ENCODE data around the gene PDE4A.

The PDE4A gene

GRCh38 chr19:10474962-10475451 lies 54.7 kb downstream of the PDE4A start:
- Histone ChIP-seq H3K4me3 (ENCODE audit: low read length) (no peak overlapping the region), H3K9ac (ENCODE audit: low read depth, low read length) (no peak overlapping the region)

GRCh38 chr19:10478476-10478875 lies 58.1 kb downstream of the PDE4A start:
- H3K4me1 ChIP-seq (ENCODE audit: insufficient read depth, low read length): no peaks in the 10 kb centered on the region
- no peaks in the 10 kb centered on the region for H3K36me3 ChIP-seq (ENCODE audit: insufficient read depth, low read depth, low read length)
- peaks cover 16% of the 10 kb centered on the region for H3K27me3 ChIP-seq (ENCODE audit: insufficient read depth, low read length)
- H3K27ac ChIP-seq (ENCODE audit: low read length): no peak overlapping the region
- H3K4me3 ChIP-seq (ENCODE audit: low read length): no peak overlapping the region
- H3K9me3 ChIP-seq (ENCODE audit: insufficient read depth, low read depth, low read length): no peaks in the 10 kb centered on the region
- H3K9ac ChIP-seq (ENCODE audit: low read depth, low read length): no peak overlapping the region

More at GRCh38 chr19:10474962-10475451, 54.7 kb downstream of the PDE4A start:
- Histone ChIP-seq H3K27ac (ENCODE audit: low read length) (no peak overlapping the region), H3K27me3 (ENCODE audit: insufficient read depth, low read length) (peaks cover 14% of the 10 kb centered on the region), H3K9me3 (ENCODE audit: insufficient read depth, low read depth, low read length) (no peaks in the 10 kb centered on the region), H3K36me3 (ENCODE audit: insufficient read depth, low read depth, low read length) (no peaks in the 10 kb centered on the region), H3K4me1 (ENCODE audit: insufficient read depth, low read length) (no peaks in the 10 kb centered on the region)

DNA sequence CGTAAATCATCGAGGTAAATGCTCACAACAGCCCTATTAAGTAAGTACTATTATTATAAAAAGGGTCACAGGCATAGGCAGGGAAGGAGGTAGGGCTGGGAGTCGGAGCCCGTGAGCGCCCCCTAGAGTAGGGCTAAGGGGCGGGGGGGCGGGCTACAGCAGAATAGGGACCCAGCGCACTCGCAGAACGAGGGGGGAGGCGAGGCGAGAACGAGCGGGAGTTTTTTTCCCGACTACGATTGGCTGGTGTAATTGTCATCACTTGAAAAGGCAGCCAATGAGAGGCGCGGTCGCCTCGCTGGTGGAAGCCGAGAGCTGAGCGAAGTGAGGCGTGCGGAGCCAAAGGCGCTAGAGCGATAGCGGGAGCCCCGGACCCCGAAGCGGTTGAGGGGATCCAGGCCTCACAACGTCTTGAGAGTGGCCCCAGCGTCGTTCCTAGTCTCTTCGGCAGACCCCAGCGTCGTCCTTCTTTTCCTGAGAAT lies 58.6 kb downstream of the PDE4A start:
- no peak overlapping the region for H3K27ac ChIP-seq (ENCODE audit: low read length)
- H3K4me3 ChIP-seq (ENCODE audit: low read length): no peak overlapping the region

GRCh38 chr19:10486551-10486950 lies 66.2 kb downstream of the PDE4A start:
- Histone ChIP-seq H3K27ac (ENCODE audit: low read length) (no peak overlapping the region), H3K4me1 (ENCODE audit: insufficient read depth, low read length) (no peaks in the 10 kb centered on the region), H3K9ac (ENCODE audit: low read depth, low read length) (no peak overlapping the region), H3K27me3 (ENCODE audit: insufficient read depth, low read length) (no peaks in the 10 kb centered on the region), H3K4me3 (ENCODE audit: low read length) (no peak overlapping the region), H3K36me3 (ENCODE audit: insufficient read depth, low read depth, low read length) (peaks cover 60% of the 10 kb centered on the region), H3K9me3 (ENCODE audit: insufficient read depth, low read depth, low read length) (no peaks in the 10 kb centered on the region)

More for the DNA sequence above, 58.6 kb downstream of the PDE4A start:
- peaks cover 16% of the 10 kb centered on the region for H3K27me3 ChIP-seq (ENCODE audit: insufficient read depth, low read length)
- H3K36me3 ChIP-seq (ENCODE audit: insufficient read depth, low read depth, low read length): no peaks in the 10 kb centered on the region
- no peak overlapping the region for H3K9ac ChIP-seq (ENCODE audit: low read depth, low read length)
- no peaks in the 10 kb centered on the region for H3K4me1 ChIP-seq (ENCODE audit: insufficient read depth, low read length)
- no peaks in the 10 kb centered on the region for H3K9me3 ChIP-seq (ENCODE audit: insufficient read depth, low read depth, low read length)

GRCh38 chr19:10491472-10492047 lies 71.2 kb downstream of the PDE4A start:
- no peak overlapping the region for H3K4me3 ChIP-seq (ENCODE audit: low read length)
- H3K9ac ChIP-seq (ENCODE audit: low read depth, low read length): no peak overlapping the region
- no peaks in the 10 kb centered on the region for H3K4me1 ChIP-seq (ENCODE audit: insufficient read depth, low read length)
- peaks cover 73% of the 10 kb centered on the region for H3K36me3 ChIP-seq (ENCODE audit: insufficient read depth, low read depth, low read length)
- H3K27me3 ChIP-seq (ENCODE audit: insufficient read depth, low read length): no peaks in the 10 kb centered on the region
- H3K9me3 ChIP-seq (ENCODE audit: insufficient read depth, low read depth, low read length): no peaks in the 10 kb centered on the region
- no peak overlapping the region for H3K27ac ChIP-seq (ENCODE audit: low read length)

- Histone ChIP-seq H3K27me3 (ENCODE audit: insufficient read depth, low read length) (no peaks in the 10 kb centered on the region), H3K9ac (ENCODE audit: low read depth, low read length) (no peak overlapping the region), H3K27ac (ENCODE audit: low read length) (no peak overlapping the region), H3K36me3 (ENCODE audit: insufficient read depth, low read depth, low read length) (peaks cover 55% of the 10 kb centered on the region), H3K9me3 (ENCODE audit: insufficient read depth, low read depth, low read length) (no peaks in the 10 kb centered on the region), H3K4me1 (ENCODE audit: insufficient read depth, low read length) (peaks cover 15% of the 10 kb centered on the region; the same call in 1 of the 2 replicates), H3K4me3 (ENCODE audit: low read length) (no peak overlapping the region)
These were observed 77.0 kb downstream of the PDE4A start for GRCh38 chr19:10497371-10497770.

DNA sequence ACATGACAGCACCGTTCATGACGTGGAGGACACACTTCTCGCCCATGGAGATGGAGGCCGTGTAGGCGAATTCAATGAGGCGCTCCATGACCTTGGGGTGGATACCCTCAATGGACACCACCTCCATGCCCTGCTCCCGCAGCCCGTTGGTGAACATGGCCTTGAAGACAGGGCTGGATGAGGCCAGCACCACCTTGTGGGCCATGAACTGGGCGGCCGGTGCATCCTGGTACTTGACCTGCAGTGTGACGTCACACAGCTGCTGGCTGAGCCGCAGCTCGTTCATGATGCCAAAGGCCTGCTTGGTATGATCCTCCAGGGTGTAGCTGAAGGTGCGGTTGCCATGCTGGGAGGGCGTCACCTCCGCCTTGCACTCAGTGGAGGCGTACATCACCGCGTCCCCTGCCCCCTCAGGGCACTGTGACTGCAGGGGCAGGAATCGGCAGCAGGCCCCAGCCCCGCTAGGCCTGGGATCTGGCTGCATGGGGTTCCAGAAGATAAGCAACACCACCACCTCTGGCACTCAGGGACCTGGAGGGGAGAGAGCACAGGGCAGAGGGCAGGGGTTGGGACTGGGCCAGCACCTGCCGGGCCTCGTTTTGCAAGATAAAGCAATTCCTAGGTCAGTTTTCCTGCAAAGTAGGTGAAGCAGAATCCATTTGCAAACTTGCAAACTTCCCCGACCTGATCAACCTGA lies 79.4 kb downstream of the PDE4A start:
- Histone ChIP-seq H3K9me3 (ENCODE audit: insufficient read depth, low read depth, low read length) (no peaks in the 10 kb centered on the region), H3K4me3 (ENCODE audit: low read length) (peak overlapping the region; percentile 50; the same call in 1 of the 2 replicates), H3K27ac (ENCODE audit: low read length) (peak overlapping the region; percentile 72), H3K36me3 (ENCODE audit: insufficient read depth, low read depth, low read length) (peaks cover 45% of the 10 kb centered on the region), H3K9ac (ENCODE audit: low read depth, low read length) (peak overlapping the region; percentile 36; the same call in 1 of the 2 replicates), H3K27me3 (ENCODE audit: insufficient read depth, low read length) (no peaks in the 10 kb centered on the region), H3K4me1 (ENCODE audit: insufficient read depth, low read length) (peaks cover 15% of the 10 kb centered on the region; the same call in 1 of the 2 replicates)

DNA sequence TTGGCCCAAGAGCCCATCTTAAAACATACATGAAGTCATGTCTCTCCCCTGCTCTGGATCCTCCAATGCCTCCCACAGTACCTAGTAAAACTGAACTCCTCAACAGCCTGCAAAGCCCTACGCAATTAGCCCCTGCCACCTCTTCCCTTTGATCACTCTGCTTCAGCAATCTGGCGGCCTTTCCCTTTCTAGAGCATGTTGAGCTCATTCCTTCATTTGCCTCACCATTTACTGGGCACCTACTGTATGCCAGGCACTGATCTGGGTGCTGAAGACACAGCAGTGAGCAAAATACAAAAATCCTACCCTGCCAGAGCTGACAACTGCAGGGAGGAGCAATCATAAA lies 79.9 kb downstream of the PDE4A start:
- peak overlapping the region; percentile 50; the same call in 1 of the 2 replicates for H3K4me3 ChIP-seq (ENCODE audit: low read length)
- H3K36me3 ChIP-seq (ENCODE audit: insufficient read depth, low read depth, low read length): peaks cover 40% of the 10 kb centered on the region
- H3K27ac ChIP-seq (ENCODE audit: low read length): peak overlapping the region; percentile 72
- H3K27me3 ChIP-seq (ENCODE audit: insufficient read depth, low read length): no peaks in the 10 kb centered on the region
- peak overlapping the region; percentile 71; the same call in 1 of the 2 replicates for H3K9ac ChIP-seq (ENCODE audit: low read depth, low read length)
- H3K9me3 ChIP-seq (ENCODE audit: insufficient read depth, low read depth, low read length): no peaks in the 10 kb centered on the region
- H3K4me1 ChIP-seq (ENCODE audit: insufficient read depth, low read length): peaks cover 15% of the 10 kb centered on the region; the same call in 1 of the 2 replicates

DNA sequence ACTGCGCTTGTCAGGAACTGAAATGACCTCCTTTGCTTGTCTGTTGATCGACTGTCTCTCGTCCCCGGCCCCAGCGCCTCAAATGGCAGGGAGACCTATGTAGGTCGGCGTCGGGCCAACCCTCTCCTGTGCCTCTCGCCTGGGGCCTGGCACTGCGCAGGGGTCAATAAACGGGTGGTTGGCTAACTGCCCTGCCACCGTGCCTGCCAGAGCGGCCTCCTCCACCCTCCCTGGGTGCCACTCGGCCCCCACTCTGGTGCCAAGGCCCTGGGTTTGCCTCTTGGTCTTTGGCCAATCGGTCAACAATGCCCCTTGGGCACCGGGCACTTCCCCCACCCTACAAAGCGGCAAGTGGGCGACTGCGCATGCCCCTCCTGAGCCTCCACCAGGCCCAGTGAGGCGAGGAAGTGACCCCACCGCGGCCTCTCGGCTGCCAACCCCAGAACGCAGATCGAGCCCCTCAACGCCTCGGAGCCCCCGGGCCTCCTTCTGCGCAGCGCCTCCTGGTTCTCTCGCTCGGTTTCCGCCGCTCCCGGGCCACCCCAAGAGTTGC lies 81.7 kb downstream of the PDE4A start:
- Histone ChIP-seq H3K4me3 (ENCODE audit: low read length) (peak overlapping the region; percentile 94), H3K9me3 (ENCODE audit: insufficient read depth, low read depth, low read length) (no peaks in the 10 kb centered on the region), H3K27ac (ENCODE audit: low read length) (peak overlapping the region; percentile 87), H3K9ac (ENCODE audit: low read depth, low read length) (peak overlapping the region; percentile 96), H3K4me1 (ENCODE audit: insufficient read depth, low read length) (peaks cover 15% of the 10 kb centered on the region; the same call in 1 of the 2 replicates), H3K27me3 (ENCODE audit: insufficient read depth, low read length) (no peaks in the 10 kb centered on the region), H3K36me3 (ENCODE audit: insufficient read depth, low read depth, low read length) (peaks cover 22% of the 10 kb centered on the region)

GRCh38 chr19:10502524-10503001 lies 82.2 kb downstream of the PDE4A start:
- no peaks in the 10 kb centered on the region for H3K9me3 ChIP-seq (ENCODE audit: insufficient read depth, low read depth, low read length)
- H3K27ac ChIP-seq (ENCODE audit: low read length): peak overlapping the region; percentile 87
- H3K27me3 ChIP-seq (ENCODE audit: insufficient read depth, low read length): no peaks in the 10 kb centered on the region
- peaks cover 17% of the 10 kb centered on the region for H3K36me3 ChIP-seq (ENCODE audit: insufficient read depth, low read depth, low read length)
- peak overlapping the region; percentile 96 for H3K9ac ChIP-seq (ENCODE audit: low read depth, low read length)
- peaks cover 15% of the 10 kb centered on the region; the same call in 1 of the 2 replicates for H3K4me1 ChIP-seq (ENCODE audit: insufficient read depth, low read length)
- peak overlapping the region; percentile 94 for H3K4me3 ChIP-seq (ENCODE audit: low read length)

DNA sequence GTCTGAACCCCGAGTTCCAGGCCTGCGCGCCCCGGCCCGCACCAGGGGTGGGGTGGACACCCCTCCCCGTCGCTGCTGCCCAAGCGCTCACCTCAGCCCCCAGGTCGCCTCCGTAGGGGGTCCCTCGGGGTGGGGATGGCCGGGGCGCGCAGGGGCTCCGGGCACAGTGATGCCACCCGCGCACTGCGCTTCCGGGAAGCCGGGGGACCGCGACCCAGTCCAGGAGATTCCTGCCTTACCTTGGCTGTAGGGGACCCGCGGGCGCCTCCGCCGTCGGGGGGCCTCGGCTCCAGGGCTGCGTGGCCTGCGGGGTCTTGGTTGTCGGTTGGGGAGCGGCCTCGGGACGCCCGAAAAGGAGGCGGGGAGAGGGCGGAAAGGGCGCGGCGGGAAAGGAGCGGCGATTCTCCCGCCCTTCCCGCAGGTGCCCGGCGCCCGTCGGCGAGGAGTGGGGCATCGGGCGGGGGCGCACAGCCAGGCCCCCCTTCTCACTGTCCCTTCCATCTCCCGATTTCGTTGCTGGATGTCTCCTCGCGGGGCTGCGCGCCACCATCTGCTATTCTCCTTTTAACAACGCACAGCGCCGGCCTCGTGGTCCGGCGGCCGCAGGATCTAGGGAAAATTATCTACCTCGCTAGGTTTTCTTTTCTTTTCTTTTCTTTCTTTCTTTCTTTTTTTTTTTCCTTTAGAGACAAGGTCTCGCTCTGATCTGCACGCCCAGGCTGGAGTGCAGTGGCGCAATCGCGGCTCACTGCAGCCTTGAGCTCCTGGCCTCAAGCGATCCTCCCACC lies 82.9 kb downstream of the PDE4A start, which contains the start of gene KEAP1:
Gene KEAP1 (minus strand): TSS at position 355 of the 788 bp plus-strand sequence. CDS start 3,323 bp downstream, outside the sequence.
- Histone ChIP-seq H3K4me1 (ENCODE audit: insufficient read depth, low read length) (peaks cover 15% of the 10 kb centered on the region; the same call in 1 of the 2 replicates), H3K27ac (ENCODE audit: low read length) (peak within 1 kb of the TSS; percentile 87), H3K27me3 (ENCODE audit: insufficient read depth, low read length) (no peaks in the 10 kb centered on the region)

More for the DNA sequence above, 82.9 kb downstream of the PDE4A start, which contains the start of gene KEAP1:
- Histone ChIP-seq H3K9me3 (ENCODE audit: insufficient read depth, low read depth, low read length) (no peaks in the 10 kb centered on the region), H3K4me3 (ENCODE audit: low read length) (peak within 1 kb of the TSS; percentile 94), H3K9ac (ENCODE audit: low read depth, low read length) (peak within 1 kb of the TSS; percentile 96), H3K36me3 (ENCODE audit: insufficient read depth, low read depth, low read length) (peaks cover 15% of the 10 kb centered on the region)

Measured in iPS-20b (cell line).